ENCODE results near the gene CSF3.

Gene CSF3

DNA sequence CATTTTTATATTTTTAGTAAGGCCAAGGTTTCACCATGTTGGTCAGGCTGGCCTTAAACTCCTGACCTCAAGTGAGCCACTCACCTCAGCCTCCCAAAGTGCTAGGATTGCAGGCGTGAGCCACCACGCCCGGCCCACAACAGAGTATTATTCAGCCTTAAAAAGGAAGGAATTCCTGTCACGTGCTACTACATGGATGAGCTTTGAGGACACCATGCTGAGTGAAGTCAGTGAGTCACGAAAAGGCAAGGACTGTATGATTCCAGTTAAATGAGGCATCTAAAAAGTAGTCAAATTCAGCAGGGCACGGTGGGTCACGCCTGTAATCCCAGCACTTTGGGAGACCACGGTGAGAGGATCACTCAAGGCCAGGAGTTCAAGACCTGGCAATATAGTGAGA, 9.7 kb downstream of the CSF3 start:
- no peak for DNase-seq (ENCODE audit: low read depth)

GRCh38 chr17:40025559-40025958, 10.3 kb downstream of the CSF3 start:
- no peak for DNase-seq (ENCODE audit: low read depth)

GRCh38 chr17:40025991-40026815, 11.0 kb downstream of the CSF3 start:
- DNase-seq (ENCODE audit: low read depth): no peak

DNA sequence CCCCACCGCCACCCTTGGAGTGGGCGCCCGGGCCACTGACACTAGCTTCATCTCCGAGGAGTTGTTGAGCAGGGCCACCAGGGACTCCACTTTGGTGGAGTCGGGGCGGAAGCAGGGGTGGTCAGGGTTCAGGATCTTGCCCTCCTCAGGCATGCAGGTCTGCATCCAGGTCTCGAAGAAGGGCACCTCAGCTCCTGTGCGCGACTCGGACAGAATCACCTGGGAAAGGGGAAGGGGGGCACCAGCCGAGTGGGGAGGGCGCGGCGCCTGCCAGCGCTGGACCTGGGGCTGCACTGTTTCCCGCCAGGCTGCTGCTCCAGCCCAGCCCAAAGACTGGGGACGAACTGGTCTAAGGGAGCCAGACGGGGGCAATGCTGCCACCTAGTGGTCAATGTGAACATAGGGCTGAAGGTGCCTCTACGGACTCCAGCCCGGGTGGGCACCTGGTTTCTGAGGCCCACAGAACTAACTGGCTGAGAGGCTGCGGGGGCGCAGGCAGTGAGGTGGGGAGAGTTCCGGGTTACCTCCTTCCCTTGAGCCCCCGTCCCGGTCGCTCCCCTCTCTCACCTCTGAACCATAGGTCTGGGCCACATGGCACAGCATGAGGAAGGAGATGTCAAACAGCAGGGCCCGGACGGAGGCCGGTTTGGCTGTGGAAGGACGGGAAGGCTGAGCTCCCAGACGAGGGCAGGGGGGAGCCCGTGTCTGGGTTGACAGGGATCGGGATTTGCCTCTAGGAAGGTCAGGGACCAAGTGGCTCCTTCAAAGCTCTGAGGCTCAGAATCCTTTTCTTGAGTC, 11.8 kb downstream of the CSF3 start:
- DNase-seq (ENCODE audit: low read depth): peak; percentile 43

DNA sequence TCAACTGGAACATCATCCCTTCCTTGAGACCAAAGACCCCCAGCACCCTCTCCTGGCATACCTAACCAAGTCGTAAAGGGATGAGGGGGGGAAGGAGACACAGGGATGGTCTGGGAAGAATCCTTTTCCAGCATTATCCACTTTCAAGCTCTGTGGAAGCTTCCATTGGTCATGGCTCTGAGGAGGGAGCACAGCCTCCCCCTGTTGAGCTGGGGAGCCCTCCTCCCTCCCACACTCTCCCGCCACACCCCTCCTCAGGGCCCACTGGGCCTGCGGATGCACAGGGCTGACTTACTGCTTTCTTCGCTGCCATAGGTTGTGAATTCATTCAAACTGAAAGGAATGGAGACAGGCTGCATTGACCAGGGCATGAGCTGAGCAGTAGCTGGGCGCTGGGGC, 12.4 kb downstream of the CSF3 start:
- DNase-seq (ENCODE audit: low read depth): no peak

DNA sequence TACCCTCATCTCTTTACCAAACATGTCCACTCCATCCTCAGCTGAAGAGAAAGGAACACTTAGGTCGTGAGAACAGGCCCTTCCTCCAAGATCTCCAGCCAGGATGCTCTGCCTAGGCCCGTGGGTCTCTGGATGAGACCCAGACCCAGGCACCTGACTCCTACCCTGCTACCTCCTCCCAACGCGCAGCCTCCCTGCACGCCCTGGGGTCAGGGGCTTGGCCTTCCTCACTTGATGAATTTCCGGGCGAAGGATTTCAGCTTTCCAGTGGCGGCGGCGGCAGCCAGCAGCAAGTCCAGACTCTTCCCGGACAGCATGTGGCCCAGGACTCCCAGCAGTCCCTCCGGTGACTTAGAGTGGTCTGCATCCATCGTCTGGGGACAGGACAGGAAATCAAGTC, 13.4 kb downstream of the CSF3 start:
- no peak for DNase-seq (ENCODE audit: low read depth)

GRCh38 chr17:40031706-40032105, 16.5 kb downstream of the CSF3 start:
- DNase-seq (ENCODE audit: low read depth): no peak

- no peak for DNase-seq (ENCODE audit: low read depth)
Observed at GRCh38 chr17:40032322-40033320, 17.4 kb downstream of the CSF3 start.

GRCh38 chr17:40033339-40033738, 18.1 kb downstream of the CSF3 start:
- DNase-seq (ENCODE audit: low read depth): no peak

GRCh38 chr17:40034426-40035161, 19.4 kb downstream of the CSF3 start:
- DNase-seq (ENCODE audit: low read depth): no peak

- DNase-seq (ENCODE audit: low read depth): no peak
Observed at GRCh38 chr17:40035162-40035559, 19.9 kb downstream of the CSF3 start.

DNA sequence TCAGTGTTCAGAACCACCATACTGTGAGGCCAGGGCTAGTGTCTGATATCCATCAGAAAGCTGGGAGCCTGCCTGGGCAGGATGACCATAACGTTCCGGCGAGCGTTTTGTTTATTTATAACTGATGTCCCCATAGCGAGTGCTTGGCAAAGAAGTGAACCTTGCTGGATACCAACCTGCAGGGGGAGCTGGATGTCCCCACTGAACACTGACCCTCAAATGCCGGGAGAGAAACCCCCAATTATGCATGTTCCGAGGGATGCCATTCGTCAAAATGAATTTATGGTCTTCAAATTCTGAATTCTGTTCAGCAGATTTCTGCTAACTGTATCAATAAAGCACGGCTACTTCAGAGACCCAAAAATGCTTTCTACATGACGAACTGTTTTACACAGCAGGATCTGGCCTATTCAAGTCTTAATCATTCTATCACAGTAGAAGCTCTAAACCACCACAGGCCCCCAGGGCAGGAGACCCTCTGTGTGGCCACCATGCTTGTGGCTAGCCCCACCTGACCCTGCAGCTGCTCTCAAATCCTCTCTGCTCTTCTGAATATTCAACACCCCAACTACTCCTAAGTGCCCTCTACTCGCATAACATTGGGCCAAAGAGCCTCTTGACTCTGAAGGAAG, 23.8 kb downstream of the CSF3 start:
- no peak for DNase-seq (ENCODE audit: low read depth)

GRCh38 chr17:40041196-40041595, 26.0 kb downstream of the CSF3 start:
- no peak for DNase-seq (ENCODE audit: low read depth)

- DNase-seq (ENCODE audit: low read depth): no peak
Observed at GRCh38 chr17:40056379-40057015, 41.3 kb downstream of the CSF3 start.

DNA sequence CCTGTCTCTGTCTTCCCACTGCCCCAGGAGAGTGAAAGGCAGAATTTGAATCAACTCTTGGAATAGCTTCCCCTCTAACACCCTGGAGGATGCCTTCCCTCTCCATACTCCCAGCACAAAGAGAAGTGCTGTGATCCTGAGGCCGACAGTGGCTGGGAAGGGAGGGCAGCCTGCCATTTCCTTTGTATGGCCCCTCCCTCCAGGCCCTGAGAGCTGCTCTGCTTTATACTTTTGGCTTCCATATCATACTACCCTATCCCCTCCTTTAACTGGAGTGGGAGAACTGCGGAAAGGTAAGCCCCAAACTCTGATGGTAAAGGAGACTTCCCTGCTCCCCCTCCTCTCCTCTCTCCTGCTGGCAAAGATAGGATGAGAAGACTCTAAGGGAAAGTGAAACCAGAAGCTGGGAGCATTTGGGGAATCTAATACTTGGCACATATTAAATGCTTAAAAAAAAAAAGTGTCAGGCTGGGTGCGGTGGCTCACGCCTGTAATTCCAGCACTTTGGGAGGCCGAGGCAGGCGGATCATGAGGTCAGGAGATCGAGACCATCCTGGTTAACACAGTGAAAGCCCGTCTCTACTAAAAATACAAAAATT, 43.0 kb downstream of the CSF3 start:
- no peak for DNase-seq (ENCODE audit: low read depth)

DNA sequence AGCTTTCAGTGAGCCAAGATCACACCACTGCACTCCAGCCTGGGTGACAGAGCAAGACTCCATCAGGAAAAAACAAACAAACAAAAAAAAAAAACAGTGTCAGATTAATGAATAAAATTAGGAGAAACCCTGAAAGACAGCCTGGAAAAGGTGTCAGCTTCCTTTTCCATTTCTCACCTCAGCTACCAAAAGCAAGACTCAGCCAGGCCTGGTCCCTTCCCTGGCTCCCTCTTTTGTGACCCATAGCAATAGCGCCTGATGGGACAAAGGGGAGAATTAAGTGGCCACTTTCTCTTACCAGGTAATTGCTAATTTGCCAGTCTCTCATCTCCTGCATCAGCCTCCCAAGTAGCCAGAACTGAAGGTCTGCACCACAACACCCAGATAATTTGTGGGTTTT, 43.6 kb downstream of the CSF3 start:
- no peak for DNase-seq (ENCODE audit: low read depth)

DNA sequence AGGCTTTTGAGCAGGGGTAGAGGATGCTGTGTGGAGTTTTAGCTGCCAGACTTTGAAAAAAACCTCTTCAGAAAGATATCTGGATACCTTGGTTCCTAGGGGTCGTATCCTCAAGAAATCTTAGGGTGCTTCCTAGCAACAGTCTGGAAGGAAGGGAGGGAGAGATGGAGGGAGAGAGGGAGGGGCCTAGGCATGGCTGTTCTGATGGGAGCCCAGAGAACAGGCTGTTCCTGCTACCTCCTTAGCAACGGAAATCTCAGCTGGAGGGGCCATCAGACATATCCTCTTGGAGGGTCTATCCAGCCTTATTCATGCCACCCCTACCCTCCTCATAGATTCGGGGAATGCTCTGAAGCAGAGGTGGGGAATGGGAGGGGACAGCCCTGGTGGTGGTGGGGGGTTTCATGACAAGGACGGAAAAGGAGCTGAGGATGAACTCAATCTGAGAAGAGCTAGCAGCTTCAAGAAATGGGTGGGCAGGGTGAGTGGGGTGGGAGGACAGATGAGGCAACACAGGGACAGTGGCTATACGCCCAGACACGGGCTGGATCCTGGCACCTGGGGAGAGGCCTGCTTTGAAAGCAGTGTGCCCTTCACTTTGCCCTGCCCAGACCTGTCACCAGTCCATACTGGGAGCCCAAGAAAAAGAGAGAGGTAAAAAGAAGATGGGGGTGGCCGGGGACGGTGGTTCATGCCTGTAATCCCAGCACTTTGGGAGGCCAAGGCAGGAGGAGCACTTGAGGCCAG, 44.7 kb downstream of the CSF3 start:
- no peak for DNase-seq (ENCODE audit: low read depth)

GRCh38 chr17:40060887-40061608, 45.8 kb downstream of the CSF3 start:
- DNase-seq (ENCODE audit: low read depth): no peak

GRCh38 chr17:40061609-40062038, 46.4 kb downstream of the CSF3 start:
- no peak for DNase-seq (ENCODE audit: low read depth)

Data from stimulated activated CD8-positive, alpha-beta memory T cell treated with anti-CD3 and anti-CD28 coated beads, Interleukin-15, amount 100 ng/mL, for 24 hours (primary cell).